A673 (cell line): Measurements from ENCODE around the gene ZNF100. TPM values are rescaled to one million over a fixed set of nuclear protein-coding genes. Genes with fewer than 3 reads are reported as not detected.
"Not testable (repeated sequence)": the region's sequence is repeated elsewhere in the genome, so short reads cannot be mapped to it uniquely, and the experiment has no call there.

Source experiments
- BruUV-seq: library from RNA; stranded (reverse); fragments of 400-500 nt; replicated peaks from 2 replicates; lab custom pipeline; 2021; lab: Mats Ljungman, UMichigan
- CTCF ChIA-PET: fragments of 300-600 bp; sonication (Branson Sonifier 250); formaldehyde crosslinking; loops from one replicate; lab custom pipeline; 2022; ENCODE audit warnings: antibody characterized with exemption; lab: Charles Lee
- POLR2A ChIA-PET: fragments of 300-600 bp; sonication (Branson Sonifier 250); formaldehyde crosslinking; loops from one replicate; lab custom pipeline; 2022; ENCODE audit warnings: antibody characterized with exemption; ENCODE audit not compliant: low non-redundant PET; lab: Charles Lee
- DNase-seq: peaks from one replicate; pipeline ENCODE4 v3.0.0-alpha.2; 2015; ENCODE audit warnings: low spot score
- H3K27ac ChIP-seq: fragments of 200-600 bp; sonication (generic); 2 replicates; pipeline ENCODE4 v1.5.1; 2016; ENCODE audit warnings: mixed run types, low read depth, mild to moderate bottlenecking, mixed read lengths, antibody characterized with exemption, low read length; ENCODE audit not compliant: poor library complexity, severe bottlenecking
- H3K27me3 ChIP-seq: fragments of 200-600 bp; sonication (generic); replicated peaks from 2 replicates; pipeline ENCODE4 v1.6.1; 2017; ENCODE audit warnings: mixed run types, low read depth, mild to moderate bottlenecking, mixed read lengths, antibody characterized with exemption, low read length; ENCODE audit not compliant: insufficient read depth, poor library complexity
- H3K36me3 ChIP-seq: fragments of 200-600 bp; sonication (generic); 2 replicates; pipeline ENCODE4 v1.6.1; 2016; ENCODE audit warnings: mixed run types, mild to moderate bottlenecking, mixed read lengths, antibody characterized with exemption, low read length; ENCODE audit not compliant: insufficient read depth, poor library complexity, severe bottlenecking
- H3K4me1 ChIP-seq: fragments of 200-600 bp; sonication (generic); 2 replicates; pipeline ENCODE4 v1.6.1; 2017; ENCODE audit warnings: mixed run types, mild to moderate bottlenecking, mixed read lengths, antibody characterized with exemption, low read length; ENCODE audit not compliant: insufficient read depth, poor library complexity, severe bottlenecking
- H3K4me3 ChIP-seq: fragments of 200-600 bp; sonication (generic); 2 replicates; pipeline ENCODE4 v1.5.1; 2016; ENCODE audit warnings: low read depth, mixed run types, mild to moderate bottlenecking, mixed read lengths, low read length; ENCODE audit not compliant: poor library complexity, severe bottlenecking
- H3K9me3 ChIP-seq: fragments of 200-600 bp; sonication (generic); 2 replicates; pipeline ENCODE4 v1.6.1; 2016; ENCODE audit warnings: mixed run types, low read depth, mild to moderate bottlenecking, mixed read lengths, antibody characterized with exemption, low read length; ENCODE audit not compliant: poor library complexity, severe bottlenecking
- CTCF ChIP-seq: fragments of 300-800, 200-600 bp; sonication (generic); conservative IDR thresholded peaks from 2 replicates; pipeline ENCODE4 v1.5.1; 2017; ENCODE audit warnings: low read depth, mild to moderate bottlenecking, antibody characterized with exemption, low read length, moderate library complexity, mixed read lengths
- EZH2 ChIP-seq: fragments of 200-600 bp; sonication (generic); IDR thresholded peaks from 2 replicates; pipeline ENCODE4 v1.6.1; 2017; ENCODE audit warnings: borderline replicate concordance, low read depth, mild to moderate bottlenecking, mixed read lengths, antibody characterized with exemption, low read length; ENCODE audit not compliant: poor library complexity, severe bottlenecking
- intact Hi-C: fragments of 100-400 bp; cut with micrococcal nuclease; formaldehyde crosslinking; loops from one replicate; pipeline ENCODE4 v1.10.0; 2022; ENCODE audit not compliant: unreplicated experiment
- total RNA-seq: library from RNA; stranded (reverse); gene quantifications from 2 replicates; pipeline ENCODE4 v1.2.3, GENCODE V29; 2021

ZNF100 gene
- total RNA-seq, 1 experiment from 2014 or later: 19.2 TPM

DNA sequence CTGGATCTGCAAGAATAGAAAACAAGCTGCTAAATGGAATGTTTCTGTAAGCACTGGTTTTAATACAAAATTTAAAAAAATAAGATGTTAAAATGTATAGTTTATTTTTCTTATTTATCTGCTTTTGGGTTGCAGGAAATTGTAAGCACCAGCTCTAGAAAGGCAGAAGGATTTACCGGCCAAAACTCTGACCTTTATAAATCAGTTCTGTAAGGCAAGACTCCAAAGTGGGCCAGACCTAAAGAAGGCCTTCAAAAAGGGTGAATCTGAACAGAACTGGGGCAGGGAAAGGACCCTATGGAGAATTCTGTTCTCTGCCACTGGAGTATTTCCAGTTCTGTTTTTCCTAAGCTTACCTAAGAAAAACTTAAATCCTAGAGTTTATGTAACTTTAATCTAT lies 19.3 kb downstream of the ZNF100 start:
- no peak overlapping the region for H3K4me3 ChIP-seq
- H3K27me3 ChIP-seq: no peaks in the 10 kb centered on the region
- intact Hi-C loops: no loop called here
- ChIA-PET POLR2A (no interaction called here), CTCF (no interaction called here)
- no TSS peak for BruUV-seq
- TF ChIP-seq EZH2: no peak
- no peak for TF ChIP-seq CTCF
- H3K36me3 ChIP-seq: peaks cover 24% of the 10 kb centered on the region
- DNase-seq: no peak
- H3K9me3 ChIP-seq: peaks cover 17% of the 10 kb centered on the region
- H3K4me1 ChIP-seq: no peaks in the 10 kb centered on the region
- H3K27ac ChIP-seq: no peak overlapping the region

DNA sequence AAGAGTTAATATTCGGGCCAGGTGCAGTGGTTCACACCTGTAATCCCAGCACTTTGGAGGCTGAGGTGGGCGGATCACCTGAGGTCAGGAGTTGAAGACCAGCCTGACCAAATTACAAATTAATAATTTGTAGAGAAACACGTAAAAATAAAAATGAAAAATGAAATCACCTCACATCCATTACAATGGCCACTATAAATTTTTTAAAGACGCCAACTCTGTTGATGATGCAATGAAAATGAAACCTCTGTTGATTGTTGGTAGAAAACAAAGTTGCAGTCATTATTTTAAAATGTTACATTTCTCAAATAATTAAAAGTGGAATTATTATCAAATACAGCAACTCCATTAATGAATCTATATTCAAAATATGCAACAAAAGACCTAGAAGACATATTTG lies 26.8 kb downstream of the ZNF100 start:
- ChIA-PET CTCF (no interaction called here), POLR2A (no interaction called here)
- Histone ChIP-seq H3K9me3 (peaks cover 19% of the 10 kb centered on the region), H3K27me3 (no peaks in the 10 kb centered on the region), H3K4me3 (no peak overlapping the region), H3K27ac (no peak overlapping the region), H3K36me3 (peaks cover 25% of the 10 kb centered on the region), H3K4me1 (no peaks in the 10 kb centered on the region)
- DNase-seq: no peak
- TF ChIP-seq EZH2 (no peak), CTCF (no peak)
- intact Hi-C loops: no loop called here
- BruUV-seq: no TSS peak

DNA sequence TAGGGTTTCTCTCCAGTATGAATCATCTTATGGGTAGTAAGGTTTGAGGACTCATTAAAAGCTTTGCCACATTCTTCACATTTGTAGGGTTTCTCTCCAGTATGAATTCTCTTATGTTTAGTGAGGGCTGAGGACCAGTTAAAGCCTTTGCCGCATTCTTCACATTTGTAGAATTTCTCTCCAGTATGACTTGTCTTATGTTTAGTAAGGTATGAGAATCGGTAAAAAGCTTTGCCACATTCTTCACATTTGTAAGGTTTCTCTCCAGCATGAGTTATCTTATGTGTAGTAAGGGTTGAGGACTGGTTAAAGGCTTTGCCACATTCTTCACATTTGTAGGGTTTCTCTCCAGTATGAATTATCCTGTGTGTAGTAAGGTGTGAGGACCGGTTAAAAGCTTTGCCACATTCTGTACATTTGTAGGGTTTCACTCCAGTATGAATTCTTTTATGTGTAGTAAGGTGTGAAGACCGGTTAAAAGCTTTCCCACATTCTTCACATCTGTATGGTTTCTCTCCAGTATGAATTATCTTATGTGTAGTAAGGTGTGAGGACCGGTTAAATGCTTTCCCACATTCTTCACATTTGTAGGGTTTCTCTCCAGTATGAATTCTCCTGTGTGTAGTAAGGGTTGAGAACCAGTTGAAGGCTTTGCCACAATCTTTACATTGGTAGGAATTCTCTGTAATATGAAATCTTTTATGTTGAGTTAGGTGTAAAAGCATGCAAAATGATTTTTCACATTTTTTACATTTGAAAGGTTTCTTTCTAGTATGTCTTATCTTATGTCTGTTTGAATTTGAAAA lies 40.2 kb downstream of the ZNF100 start:
- H3K4me3 ChIP-seq, H3K27me3 ChIP-seq, POLR2A ChIA-PET, intact Hi-C loops, CTCF ChIA-PET, H3K4me1 ChIP-seq, DNase-seq, H3K27ac ChIP-seq: not testable (repeated sequence)
- Histone ChIP-seq H3K36me3 (peaks cover 18% of the 10 kb centered on the region), H3K9me3 (peaks cover 64% of the 10 kb centered on the region)
- BruUV-seq: TSS peak; percentile 12

DNA sequence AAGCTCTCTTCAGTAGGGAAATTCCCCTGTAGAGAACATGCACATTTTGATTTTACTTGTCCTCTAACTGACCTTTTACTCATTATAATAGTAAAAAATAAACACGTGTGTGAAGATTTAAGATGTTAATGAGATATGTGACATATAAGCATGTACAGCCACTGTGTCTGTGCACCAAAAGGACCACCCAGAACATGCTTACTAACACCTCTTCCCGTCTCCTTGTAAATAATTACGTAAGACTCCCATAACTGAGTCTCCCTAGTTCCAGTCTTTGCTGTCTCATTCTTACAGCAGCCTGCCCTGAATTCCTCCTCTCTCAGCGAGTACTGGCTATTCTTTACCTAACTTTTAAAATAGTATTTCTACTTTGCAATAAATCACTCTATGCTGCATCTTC lies 53.6 kb downstream of the ZNF100 start:
- Histone ChIP-seq H3K4me1 (no peaks in the 10 kb centered on the region), H3K36me3 (no peaks in the 10 kb centered on the region), H3K27ac (no peak overlapping the region), H3K27me3 (no peaks in the 10 kb centered on the region), H3K9me3 (peaks cover 26% of the 10 kb centered on the region), H3K4me3 (no peak overlapping the region)
- ChIA-PET CTCF (no interaction called here), POLR2A (no interaction called here)
- TF ChIP-seq EZH2: no peak
- TF ChIP-seq CTCF: no peak
- BruUV-seq: no TSS peak
- DNase-seq: no peak
- intact Hi-C loops: no loop called here
